Caki2 (cell line): ENCODE measurements around the gene NEUROD4. TPM values are rescaled to one million over a fixed set of nuclear protein-coding genes. Genes with fewer than 3 reads are reported as not detected.

Experiments used
- total RNA-seq: library from RNA; depleted of rRNA; stranded (reverse); fragments of >200 nt; shearing (Covaris generic); gene quantifications from 2 replicates; pipeline ENCODE4 v1.2.3, GENCODE V29; 2014; ENCODE audit warnings: low replicate concordance; rRNA removed

Gene NEUROD4
- total RNA-seq, 1 experiment from 2014 or later: not detected

Other genes with a start within 250 kb of the NEUROD4 start
- not detected in 2 replicates for gene MUCL1, start 165.5 kb upstream of the NEUROD4 start, total RNA-seq
- not detected in 2 replicates for gene TESPA1, start 35.2 kb upstream of the NEUROD4 start, total RNA-seq
- not detected in 2 replicates for gene OR9K2, start 106.4 kb downstream of the NEUROD4 start, total RNA-seq
- not detected in 2 replicates for gene OR10A7, start 201.1 kb downstream of the NEUROD4 start, total RNA-seq
- not detected in 2 replicates for gene OR6C74, start 224.6 kb downstream of the NEUROD4 start, total RNA-seq